Loucy (cell line): ENCODE measurements around the gene HOXA11.

Experiments used
- CTCF ChIP-seq: fragments of 200-600 bp; sonication (generic); conservative IDR thresholded peaks from 2 replicates; pipeline ENCODE4 v1.5.1; 2014; ENCODE audit warnings: mild to moderate bottlenecking, antibody characterized with exemption, low read length
- EZH2phosphoT487 ChIP-seq: fragments of 200-600 bp; IDR thresholded peaks from 2 replicates; pipeline ENCODE4 v1.6.1; 2018; ENCODE audit warnings: antibody characterized with exemption, mild to moderate bottlenecking, moderate library complexity, borderline replicate concordance

- TF ChIP-seq CTCF (no peak), EZH2phosphoT487 (no peak)
Measured at GRCh38 chr7:27157702-27158431, 27.2 kb downstream of the HOXA11 start.
